ELF-1 (cell line): ENCODE data around the gene PLOD3.

Experiments
- DNase-seq: peaks from one replicate; pipeline ENCODE4 v3.0.0-alpha.2; 2016; ENCODE audit warnings: low read depth, low spot score

Gene PLOD3

DNA sequence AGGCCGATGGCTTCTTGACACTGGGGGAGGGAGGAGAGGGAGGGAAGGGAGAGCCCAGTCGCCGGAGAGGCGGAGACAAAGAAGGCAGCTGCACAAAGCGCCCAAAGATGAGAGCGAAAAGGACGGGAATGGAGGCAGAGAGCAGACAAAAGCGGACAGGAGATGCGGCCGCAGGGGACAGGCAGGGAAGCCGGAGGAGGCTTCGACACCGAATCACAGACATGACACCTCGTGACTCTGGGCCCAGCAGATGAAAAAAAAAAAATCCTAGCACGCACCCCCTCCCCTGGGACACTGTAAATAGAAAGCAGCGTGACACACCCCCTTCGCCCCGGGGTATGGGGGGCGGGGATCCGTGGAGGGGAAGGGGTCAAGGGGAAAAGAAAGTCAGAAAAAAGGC lies 38.3 kb downstream of the PLOD3 start:
- DNase-seq, result peak; percentile 69

DNA sequence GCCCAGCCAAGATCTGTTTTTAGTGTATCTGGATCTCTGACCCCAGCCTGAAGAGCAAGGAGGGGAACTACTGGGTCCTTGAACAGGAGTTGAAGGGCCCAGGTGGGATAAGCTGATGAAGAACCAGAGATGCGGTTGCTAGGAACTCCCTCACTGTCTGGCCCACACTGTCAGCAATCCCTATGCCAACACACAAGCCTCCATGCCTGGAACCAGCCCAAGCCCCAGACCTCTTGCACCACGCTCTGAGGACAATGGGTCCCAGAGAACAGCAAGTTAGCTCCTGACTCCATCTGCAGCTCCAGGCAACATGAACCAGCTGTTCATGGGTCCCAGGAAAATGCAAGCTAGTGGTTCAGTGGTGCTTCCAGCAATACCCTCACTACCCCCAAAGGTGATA lies 39.7 kb downstream of the PLOD3 start:
- no peak for DNase-seq

DNA sequence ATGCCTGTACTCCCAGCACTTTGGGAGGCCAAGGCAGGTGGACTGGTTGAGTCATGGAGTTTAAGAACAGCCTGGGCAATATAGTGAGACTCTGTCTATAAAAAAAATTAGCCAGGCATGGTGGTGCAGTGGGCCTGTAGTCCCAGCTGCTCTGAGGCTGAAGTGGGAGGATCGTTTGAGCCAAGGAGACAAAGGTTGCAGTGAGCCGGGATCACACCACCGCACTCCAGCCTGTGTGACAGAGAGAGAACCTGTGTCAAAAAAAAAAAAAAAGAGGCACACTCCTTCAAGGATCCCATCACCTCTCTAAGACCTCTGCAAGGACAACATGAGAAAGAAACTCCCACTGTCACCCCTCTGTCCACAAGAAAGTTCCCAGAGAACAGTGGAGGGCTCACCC lies 41.7 kb downstream of the PLOD3 start:
- DNase-seq, result no peak

DNA sequence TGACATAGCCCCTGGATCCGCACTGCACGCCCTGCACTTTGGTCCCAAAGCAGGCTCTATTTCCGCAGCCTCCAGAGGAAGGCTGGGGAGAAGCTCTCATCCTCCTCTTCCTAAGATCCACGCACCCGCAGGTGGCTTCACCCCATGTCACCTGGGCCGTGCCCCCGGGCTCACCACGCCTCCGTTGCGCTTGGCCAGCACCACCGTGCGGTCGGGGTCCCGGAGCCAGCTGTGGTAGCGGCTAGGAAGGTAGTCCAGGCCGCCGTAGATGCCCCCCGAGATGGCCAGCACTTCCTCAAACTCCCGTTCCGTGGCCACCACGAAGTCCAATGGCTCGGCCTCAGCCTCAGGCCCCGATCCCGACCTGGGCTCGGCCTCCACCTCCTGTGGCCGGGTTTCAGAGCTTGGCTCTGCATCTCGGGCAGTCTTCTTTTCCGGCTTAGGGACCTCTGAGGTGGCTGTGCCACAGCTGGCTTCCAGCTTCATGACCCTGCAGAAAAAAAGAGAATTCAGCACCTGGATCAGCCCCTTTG lies 43.0 kb downstream of the PLOD3 start:
- DNase-seq, result peak; percentile 59

DNA sequence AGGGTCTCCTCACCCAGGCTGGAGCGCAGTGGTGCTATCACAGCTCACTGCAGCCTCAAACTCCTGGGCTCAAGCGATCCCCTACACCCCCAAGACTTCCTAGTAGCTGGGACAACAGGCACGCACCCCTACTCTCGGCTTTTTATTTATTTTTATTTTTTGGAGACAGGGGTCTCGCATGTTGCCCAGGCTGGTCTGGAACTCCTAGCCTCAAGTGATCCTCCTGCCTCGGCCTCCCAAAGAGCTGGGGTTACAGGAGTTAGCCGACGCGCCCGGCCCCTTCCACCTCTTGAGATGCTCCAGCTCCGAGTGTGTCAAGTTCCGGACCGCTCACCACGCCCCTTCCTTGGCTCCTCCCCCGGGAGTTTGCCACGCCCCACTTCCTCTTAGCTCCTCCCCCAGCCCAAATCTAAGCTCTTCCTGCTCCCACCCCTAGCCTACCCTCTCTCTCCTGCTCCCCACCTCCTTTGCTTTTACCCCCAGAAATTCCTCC lies 43.6 kb downstream of the PLOD3 start:
- DNase-seq, result peak; percentile 93

DNA sequence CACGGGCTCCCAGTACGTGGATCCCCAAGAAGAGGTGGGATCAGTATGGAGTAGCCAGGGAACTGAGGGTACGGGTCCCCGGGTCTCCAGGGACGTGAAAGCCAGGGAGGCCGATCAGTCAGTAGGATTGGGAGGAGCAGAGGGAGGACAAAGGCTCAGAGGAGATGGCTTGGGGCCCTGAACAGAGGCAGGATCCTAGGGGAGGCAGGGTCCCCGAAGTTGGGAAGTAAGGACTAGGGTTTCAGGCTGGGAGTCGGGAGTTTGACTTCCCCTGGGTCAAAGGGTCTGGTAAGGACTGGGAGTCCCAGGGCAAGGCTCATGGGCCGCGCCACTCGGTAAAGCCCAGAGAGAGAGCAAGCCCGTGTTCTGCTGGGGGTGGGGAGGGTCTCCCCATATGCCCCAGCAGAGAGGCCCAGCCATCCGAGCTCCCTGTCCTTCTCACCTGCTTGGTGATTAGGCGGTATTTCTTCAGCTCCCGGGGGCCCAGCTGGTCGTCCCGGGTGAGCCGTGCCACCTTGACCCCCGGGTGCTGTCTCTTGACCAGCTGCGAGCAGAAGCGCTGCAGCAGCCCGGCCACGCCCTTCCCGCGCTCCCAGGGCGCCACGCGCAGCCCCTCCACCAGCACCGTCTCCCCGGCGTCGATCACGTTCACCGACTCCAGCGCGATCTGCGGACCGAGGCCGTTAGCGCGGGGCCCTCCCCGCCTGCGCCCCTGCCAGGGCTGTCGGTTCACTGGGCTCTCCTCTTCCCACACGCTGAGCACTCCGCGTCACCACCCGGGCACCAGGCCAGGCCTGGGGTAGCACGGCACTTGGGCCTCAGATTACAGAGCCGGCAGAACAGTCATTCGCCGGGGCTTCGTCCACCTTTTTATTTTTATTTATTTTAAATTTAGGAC lies 44.3 kb downstream of the PLOD3 start:
- DNase-seq, result no peak

DNA sequence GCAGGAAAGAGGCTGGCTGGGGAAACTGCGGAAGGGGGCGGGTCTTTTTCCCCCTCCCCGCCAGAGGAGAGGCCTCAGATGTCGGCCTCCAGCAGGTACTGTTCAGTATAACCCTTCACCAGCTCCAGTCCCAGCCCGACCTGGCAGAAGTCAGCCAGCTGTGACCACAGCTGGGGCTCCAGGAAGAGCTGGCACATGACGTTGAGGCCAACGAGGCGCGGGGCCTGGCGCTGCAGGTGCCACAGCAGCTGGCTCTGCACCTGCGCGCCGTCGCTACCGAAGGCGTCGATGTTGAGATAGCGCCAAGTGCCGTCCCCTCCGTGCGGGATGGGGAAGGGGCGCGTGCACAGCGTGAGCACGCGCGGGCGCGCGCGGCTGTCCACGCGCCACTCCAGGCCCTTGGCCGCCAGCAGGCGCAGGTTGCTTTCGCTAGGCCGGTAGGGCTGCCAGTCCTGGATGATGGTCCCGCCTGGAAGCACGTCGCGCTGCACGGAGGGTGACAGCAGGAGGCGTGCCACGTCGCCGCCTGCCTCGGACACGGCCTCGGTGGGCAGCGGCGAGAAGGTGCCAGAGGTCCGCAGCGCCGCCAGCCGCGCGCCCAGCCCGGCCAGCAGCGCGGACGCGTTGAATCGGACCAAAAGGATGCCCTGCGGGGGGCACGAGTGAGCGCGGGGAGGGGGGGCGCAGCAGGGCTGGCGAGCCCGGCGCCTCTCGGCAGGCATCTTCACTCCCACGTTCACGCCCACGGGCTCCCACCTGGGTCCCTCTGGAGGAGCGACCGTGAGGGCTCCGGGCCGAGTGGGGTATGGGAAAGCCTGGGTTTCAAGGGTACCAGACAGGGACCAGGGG lies 45.2 kb downstream of the PLOD3 start:
- DNase-seq, result peak; percentile 50

DNA sequence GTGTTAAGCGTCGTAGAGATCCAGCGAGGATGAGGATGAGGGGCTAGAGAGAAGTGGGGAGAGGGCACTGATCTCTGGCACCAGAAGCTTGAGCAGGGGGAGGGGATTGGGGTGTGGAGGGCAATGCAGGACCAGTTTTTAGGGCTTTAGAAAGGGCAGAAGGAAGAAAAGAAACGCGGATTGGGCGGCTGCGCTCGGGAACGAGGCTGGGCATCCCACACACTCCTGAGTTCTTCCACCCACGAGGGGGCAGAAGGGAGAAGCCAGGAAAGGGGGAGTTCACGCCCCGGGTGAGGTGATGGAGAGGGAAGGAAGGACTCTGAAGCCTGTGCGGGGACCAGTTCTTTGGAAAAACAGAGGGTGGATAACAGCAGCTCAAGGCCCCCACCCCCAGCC lies 45.9 kb downstream of the PLOD3 start:
- no peak for DNase-seq

DNA sequence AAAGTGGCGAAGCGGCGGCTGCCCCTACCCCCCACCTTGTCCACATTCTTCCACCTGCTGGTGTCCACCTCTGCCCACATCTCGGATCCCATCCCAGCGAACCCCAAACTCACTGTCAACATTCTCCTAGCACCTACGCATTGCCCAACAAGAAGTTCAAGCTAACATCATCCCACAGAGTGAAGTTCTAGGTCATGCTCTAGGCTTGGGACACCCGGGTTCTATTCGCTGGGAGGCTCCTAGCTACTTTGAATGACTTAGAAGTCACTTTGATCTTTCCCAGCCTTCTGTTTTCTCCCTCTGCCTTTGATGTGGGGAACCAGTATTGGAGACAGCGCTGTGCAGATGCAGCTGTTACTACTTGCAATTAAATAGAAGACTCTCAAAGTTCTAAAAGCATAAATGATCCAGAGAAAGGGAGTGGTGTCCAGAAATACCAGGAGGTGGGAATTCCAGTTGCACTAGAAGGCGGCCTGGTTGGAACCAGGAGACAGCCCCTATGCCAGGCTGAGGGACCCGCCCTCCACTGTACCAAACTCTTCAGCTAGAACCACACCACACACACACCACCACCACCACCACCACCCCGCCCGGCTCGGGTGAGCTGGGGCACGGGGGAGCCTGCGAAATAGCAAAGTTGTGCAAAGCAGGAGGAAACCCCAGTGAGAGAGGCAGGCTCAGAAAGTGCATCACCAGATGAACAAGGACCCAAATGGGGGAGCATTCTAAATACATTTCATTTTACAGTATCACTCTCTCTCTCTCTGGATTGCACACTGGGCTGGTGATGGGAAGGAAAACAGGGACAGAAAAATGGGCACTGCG lies 46.6 kb downstream of the PLOD3 start:
- no peak for DNase-seq

DNA sequence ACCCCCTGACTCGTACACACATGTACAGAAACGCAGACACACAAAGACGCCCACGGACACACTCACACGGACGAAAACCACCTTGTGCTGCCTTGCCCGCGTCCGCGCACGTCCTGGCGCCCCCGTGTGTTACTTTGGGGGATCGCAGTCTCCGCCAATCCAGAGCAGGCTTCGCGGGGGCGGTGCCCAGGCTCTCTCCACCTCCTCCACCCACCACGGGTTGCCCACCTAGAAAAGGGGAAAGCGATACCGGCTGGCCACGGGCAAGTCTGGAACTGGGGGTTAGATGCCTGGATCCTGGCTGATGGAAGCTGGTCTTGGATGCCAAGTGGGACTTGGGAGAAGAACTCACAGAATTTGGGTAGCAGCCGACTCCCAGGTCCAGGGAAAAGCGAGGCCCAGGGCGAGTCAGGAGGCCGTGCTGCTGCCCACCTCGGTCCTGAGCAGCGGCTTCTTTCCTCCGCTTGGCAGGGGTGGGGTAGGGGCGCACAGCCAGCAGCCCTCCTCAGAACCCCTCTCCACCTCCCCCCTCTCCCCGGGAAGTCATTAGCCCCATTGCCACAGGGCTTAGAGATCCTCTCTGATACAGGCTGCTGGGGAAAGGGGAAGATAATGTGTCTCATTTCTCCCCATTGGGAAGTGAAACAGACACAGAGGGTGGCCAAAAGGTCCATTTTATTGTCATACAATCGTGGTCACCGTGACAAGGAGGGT lies 47.4 kb downstream of the PLOD3 start:
- DNase-seq, result peak; percentile 79

DNA sequence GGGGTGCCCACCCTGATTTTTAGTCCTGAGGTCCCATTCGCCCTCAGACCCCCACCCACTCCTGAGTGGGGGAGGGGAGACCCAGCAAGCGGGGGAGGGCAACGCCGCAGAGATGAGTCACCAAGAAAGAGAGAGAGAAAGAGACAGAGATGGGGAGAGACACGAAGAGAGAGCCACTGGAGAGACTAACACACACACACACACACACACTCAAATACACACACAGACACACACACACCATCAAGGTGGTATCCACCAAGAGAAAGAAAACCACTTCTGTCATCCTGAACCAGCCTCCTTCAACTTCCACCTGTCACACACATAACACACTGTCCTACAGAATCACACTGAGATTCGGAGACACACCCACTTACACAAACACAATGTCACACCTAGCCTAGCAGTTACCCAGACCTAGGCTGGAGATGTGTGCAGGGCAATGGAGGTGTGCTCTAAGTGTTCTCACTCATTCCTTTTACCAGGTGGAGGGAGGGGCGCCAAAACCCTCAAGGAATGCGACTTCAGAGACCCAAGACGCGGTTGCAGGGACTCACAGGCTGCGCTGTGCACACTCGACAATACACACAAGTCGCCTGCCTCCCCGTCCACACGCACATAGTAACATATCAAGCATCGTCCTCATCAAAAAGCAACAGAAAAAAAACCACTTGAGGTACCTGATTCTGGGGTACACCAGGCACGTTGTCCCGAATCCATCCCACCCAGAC lies 48.1 kb downstream of the PLOD3 start:
- no peak for DNase-seq

DNA sequence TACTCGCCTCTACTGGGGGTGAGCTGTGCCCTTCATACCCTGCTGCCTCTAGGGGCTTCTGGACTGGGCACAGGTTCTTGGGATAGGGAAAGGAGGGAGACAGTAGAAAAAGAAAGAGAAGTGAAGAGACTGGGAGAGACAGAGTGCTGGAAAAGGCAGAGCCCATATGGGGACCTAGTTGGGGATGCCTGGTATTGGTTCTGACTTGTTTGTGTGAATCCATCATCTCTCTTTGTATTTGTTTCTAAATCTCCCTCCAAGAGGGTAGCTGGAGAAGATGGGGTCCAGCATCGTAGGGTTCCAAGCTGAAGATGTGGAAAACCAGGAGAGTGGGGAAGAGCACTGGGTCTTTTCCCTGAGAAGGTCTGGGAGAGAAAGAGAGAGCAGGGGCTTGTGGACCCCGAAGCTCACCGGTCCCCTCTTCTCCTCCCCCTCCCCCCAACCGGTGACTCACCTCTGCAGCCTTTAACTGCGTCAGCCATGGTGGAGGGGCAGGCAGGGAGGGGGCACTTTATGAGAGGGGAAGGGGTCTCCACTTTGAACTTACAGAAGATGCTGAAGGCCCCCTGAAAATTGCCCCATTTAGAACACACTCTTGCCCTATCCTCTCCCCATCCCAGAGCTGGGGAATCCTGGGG lies 48.9 kb downstream of the PLOD3 start:
- no peak for DNase-seq

DNA sequence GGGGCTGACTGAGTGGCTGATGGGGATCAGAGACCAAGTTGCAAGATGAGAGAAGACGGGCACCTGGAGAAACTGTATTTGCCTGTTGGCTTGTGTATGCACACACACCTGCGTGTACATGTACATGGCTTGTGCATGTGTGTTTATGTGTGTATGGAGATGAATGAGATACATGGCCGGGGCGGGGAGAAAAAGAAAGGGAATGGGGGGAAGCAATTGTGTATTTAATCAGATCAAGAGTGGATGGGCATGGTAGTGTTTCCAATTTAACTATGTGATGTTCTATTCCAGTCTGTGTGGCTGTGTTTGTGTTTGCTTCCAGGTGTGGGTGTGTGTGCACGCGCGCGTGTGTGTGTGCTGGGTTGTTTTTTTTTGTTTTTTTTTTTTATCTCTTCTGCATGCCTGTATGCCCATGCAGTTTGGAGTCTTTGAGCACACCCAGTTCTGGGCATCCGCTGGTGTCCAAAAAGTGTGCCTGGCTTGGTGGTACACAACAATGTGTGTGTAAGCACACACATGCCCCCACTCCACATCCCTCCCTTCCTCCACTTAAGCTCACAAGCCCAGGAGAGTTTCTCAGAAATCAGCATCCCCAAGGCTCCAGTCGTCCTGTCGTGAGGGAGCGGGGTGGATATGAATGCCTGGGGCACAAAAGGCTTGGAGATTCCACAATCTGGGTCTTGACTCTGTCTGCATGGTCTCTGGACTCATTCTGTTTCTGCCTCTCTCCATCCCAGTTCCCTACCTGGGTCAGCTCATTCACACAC lies 49.6 kb downstream of the PLOD3 start:
- DNase-seq, result no peak

DNA sequence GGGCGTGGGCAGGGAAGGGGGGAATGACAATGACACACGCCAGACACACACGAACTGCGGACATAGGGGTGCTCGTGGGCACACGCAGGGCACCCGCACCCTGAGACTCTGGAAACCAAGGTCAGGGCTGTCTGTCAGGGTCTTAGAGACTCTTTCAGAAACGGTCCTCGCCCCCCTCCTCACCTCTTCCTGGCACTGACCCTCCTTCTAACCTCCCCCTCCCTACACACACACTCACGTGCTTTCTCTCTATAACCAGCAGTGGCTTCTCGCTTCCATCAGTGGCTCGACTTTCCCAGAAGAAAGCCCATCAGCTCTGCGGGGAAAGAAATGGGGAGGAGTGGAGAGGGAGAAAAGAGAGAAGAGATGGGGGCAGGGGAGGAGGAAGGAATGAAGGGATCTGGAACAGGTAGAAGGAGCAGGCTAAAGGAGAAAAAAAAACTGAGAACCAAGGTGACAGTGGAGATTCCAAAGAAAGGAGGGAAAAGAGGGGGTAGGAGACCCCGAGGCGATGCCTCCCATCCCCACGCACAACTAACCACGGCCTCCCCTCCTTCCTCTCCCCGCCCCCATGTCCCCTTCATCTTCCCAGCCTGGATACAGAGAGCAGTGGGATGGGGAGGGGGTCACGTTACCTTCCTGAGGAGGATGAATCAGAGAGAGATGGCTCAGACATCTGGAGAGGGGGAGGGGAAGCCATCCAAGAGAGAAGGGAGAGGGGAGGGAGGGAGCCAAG lies 50.3 kb downstream of the PLOD3 start:
- no peak for DNase-seq

DNA sequence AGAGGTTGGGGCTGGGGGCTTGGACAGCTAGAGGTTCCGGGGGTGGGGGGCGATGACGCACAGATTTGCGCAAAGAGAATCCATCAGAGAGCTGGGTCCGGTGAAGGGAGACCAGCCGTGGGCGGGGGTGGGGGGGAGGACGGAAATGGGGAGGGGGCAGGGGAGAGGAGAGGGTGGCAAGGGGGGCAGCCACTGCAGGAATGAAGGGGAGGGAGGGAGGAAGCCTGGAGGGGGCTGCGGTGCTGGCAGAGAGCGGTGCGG lies 50.8 kb downstream of the PLOD3 start:
- DNase-seq, result no peak

DNA sequence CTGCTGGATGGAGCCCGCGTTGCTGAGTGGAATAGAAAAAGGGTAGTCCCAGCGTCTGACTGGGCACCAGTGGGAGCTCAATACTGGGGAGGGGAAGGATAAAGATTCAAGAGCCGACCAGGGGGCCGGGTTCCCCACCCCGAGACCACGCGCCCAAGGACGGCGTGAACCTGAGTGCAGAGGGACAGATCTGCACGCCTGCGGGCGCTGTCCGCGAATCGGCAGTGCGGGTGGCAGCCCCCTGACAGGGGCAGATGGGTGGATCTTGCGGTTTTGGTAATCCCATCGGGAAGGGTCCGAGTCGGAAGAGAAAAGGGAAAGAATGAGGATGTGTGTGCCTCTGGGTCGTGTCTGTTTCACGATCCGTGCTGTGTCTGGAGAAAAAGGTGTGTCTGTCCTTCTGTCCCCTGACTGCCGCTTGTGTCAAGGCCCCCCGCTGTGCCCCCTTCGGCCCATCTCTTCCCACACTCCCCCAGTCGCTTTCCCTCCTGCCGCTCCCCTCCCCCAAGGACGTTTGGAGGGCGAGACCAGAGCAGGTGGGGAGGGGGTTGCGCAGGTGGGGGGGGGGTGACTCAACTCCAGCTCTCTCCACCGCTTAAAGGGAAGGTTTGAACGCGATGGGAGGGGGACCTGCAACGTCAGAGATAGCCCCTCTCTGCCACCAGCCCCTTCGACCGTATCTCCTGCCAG lies 51.3 kb downstream of the PLOD3 start:
- no peak for DNase-seq

DNA sequence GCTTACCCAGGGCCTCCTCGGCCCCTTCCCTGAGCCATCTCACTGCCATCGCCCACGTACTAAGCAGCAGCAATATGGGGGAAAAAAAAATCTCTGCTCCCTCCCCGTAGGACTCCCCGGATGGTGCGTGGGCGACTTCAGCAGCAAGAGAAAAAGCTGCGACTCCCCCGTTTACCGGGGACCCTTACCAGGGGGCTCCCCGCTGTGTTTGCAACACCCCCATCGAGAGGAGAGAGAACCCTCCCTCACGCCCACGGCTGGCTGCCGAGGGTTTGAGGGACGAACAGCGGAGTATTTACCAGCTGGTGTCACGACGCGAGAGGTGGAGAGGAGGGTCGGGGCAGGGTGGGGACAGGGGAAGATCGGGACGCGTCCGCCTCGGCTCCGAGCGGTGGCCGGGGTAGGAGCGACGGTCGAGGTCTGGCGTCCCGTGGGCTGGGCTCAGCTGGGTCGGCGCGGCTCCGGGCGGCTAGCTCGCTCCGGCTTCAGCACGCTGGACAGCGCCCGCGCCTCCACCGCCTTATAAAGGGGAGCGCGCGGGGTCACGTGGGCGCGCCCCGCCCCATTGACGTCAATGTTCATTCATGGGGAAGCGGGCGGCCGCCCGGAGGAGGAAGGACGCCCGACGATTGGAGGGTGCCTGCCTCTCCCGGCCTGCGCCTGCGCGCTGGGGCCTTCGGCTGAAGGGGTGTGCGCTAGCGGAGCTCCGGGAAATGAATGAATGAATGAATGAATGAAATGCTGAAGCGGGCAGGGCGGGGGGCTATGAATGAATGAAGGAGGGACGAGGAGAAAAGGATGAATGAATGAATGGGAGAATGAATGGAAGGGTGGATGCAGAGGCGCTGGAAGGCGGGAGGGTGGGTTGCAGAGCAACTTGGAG lies 52.1 kb downstream of the PLOD3 start, which contains the start of gene VGF:
VGF (minus strand) TSS at position 495 of the 883 bp plus-strand sequence. CDS start 726 bp downstream, outside the sequence.
- peak; percentile 99 for DNase-seq
